ENCODE results near the gene ULK4. TPM values are rescaled to one million over a fixed set of nuclear protein-coding genes. Genes with fewer than 3 reads are reported as not detected.

Gene ULK4
- total RNA-seq, 1 experiment from 2014 or later: 14.3 TPM

DNA sequence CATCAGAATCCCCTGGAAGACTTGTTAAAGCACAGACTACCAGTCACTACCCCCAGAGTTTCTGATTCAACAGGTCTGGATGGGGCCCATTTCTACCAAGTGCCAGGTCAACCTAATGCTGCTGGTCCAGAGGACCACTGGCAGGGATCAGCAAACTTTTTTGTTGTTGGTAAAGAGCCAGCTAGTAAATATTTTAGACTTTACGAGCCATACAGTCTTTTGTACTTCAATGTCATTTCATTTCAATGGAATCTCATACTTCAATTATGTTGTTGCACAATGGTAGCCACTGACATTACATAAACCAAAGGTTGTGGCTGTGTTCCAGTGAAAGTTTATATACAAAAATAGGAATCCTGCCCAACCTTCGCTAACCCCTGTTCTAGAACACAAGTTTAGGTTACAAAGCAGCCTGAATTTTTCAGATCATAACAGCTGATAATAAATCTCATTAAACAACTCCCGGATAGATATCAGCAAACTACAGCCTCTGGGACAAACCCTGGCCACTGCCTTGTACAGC lies 28.7 kb downstream of the ULK4 start:
- ChIA-PET POLR2A (no interaction called here), CTCF (interaction anchor here (0.6 to 0.7 kb wide), 2 partner anchors 258 to 921 kb away, joined by 3 to 4 read pairs; no protein-coding TSS in a partner anchor)
- H3K9me3 ChIP-seq (ENCODE audit: control insufficient read depth, insufficient read depth, low read depth, low read length): no peaks in the 10 kb centered on the region
- H3K4me1 ChIP-seq (ENCODE audit: control insufficient read depth, insufficient read depth, low read length): peaks cover 10% of the 10 kb centered on the region
- in situ Hi-C loops (cut with HindIII; ENCODE audit: low pct_unique_long_range_greater_than_20kb, low sequenced_read_pairs) (no loop called here), intact Hi-C loops (cut with micrococcal nuclease; ENCODE audit: unreplicated experiment) (no loop called here)
- no TSS peak for BruUV-seq (replicated peaks)
- DNase-seq (ENCODE audit: low read depth, low spot score) (no peak), ATAC-seq (peak; percentile 84)
- TF ChIP-seq SIN3A (IDR thresholded peaks at IDR 0.05; ENCODE audit: borderline replicate concordance, insufficient read depth, low read depth, low read length) (no peak), TCF7L2 (IDR thresholded peaks at IDR 0.05; ENCODE audit: low read depth, low read length) (peak; percentile 98), POLR2AphosphoS5 (IDR thresholded peaks at IDR 0.05; ENCODE audit: low read depth, low read length) (0 out of 2 replicates have a peak, but pooled peaks have one; percentile 22)
- no peak overlapping the region for H3K4me3 ChIP-seq (ENCODE audit: low read depth in 2 of 2, low read length in 2 of 2)
- no peaks in the 10 kb centered on the region; the same call in 1 of the 2 replicates for H3K36me3 ChIP-seq (ENCODE audit: control insufficient read depth, insufficient read depth, low read length)
- H3K27me3 ChIP-seq (ENCODE audit: control insufficient read depth, insufficient read depth, low read length): no peaks in the 10 kb centered on the region
- H3K27ac ChIP-seq (ENCODE audit: low read length): peak overlapping the region; percentile 76

GRCh38 chr3:41932464-41932863 lies 29.4 kb downstream of the ULK4 start:
- no peak for TF ChIP-seq SIN3A (IDR thresholded peaks at IDR 0.05; ENCODE audit: borderline replicate concordance, insufficient read depth, low read depth, low read length)
- TF ChIP-seq REST (IDR thresholded peaks at IDR 0.05; ENCODE audit: insufficient read depth in 1 of 2, low read depth in 2 of 2, low read length in 1 of 2): no peak
- TF ChIP-seq, protein P1, sequence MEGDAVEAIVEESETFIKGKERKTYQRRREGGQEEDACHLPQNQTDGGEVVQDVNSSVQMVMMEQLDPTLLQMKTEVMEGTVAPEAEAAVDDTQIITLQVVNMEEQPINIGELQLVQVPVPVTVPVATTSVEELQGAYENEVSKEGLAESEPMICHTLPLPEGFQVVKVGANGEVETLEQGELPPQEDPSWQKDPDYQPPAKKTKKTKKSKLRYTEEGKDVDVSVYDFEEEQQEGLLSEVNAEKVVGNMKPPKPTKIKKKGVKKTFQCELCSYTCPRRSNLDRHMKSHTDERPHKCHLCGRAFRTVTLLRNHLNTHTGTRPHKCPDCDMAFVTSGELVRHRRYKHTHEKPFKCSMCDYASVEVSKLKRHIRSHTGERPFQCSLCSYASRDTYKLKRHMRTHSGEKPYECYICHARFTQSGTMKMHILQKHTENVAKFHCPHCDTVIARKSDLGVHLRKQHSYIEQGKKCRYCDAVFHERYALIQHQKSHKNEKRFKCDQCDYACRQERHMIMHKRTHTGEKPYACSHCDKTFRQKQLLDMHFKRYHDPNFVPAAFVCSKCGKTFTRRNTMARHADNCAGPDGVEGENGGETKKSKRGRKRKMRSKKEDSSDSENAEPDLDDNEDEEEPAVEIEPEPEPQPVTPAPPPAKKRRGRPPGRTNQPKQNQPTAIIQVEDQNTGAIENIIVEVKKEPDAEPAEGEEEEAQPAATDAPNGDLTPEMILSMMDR (IDR thresholded peaks at IDR 0.05): no peak
- TF ChIP-seq POLR2AphosphoS5 (IDR thresholded peaks at IDR 0.05; ENCODE audit: low read depth, low read length): no peak
- no peak for TF ChIP-seq TCF7L2 (IDR thresholded peaks at IDR 0.05; ENCODE audit: low read depth, low read length)
- Histone ChIP-seq H3K9me3 (ENCODE audit: control insufficient read depth, insufficient read depth, low read depth, low read length) (no peaks in the 10 kb centered on the region), H3K27me3 (ENCODE audit: control insufficient read depth, insufficient read depth, low read length) (no peaks in the 10 kb centered on the region), H3K27ac (ENCODE audit: low read length) (peak overlapping the region; percentile 76), H3K4me1 (ENCODE audit: control insufficient read depth, insufficient read depth, low read length) (peaks cover 10% of the 10 kb centered on the region), H3K36me3 (ENCODE audit: control insufficient read depth, insufficient read depth, low read length) (no peaks in the 10 kb centered on the region; the same call in 1 of the 2 replicates), H3K4me3 (ENCODE audit: low read depth in 2 of 2, low read length in 2 of 2) (no peak overlapping the region)
- no TSS peak for BruUV-seq (replicated peaks)
- ChIA-PET POLR2A (no interaction called here), CTCF (interaction anchor here (0.6 kb wide), 1 partner anchor 920 kb away, joined by 3 read pairs; no protein-coding TSS in a partner anchor)
- ATAC-seq (peak; percentile 75; the same call in 1 of the 2 replicates), DNase-seq (ENCODE audit: low read depth, low spot score) (no peak)
- intact Hi-C loops (cut with micrococcal nuclease; ENCODE audit: unreplicated experiment) (no loop called here), in situ Hi-C loops (cut with HindIII; ENCODE audit: low pct_unique_long_range_greater_than_20kb, low sequenced_read_pairs) (no loop called here)

DNA sequence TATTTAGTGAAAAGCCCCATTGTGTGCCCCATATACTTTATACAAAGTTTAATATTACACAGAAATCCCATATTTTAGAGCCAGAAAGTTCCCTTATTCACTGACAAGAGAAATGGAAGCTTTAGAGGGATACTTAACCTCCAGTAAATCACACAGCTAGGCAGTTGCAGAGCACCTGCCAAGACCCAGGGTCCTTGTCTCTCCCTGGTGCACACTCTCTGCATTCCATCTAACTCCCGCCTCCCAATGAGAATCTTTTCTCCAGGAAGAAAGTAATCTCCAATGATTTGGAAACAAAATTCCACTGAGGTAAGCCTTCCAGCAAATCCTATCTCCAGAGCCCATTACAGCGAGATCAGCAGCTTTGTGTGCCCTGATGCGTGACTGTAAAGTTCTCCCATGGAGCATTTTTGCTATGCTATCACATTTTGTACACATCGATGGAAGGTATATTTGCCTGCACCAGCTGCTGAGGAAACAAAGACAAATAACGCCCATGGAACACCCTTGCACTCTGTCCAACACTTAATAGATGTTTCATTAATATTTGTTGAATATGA lies 41.4 kb downstream of the ULK4 start:
- DNase-seq (ENCODE audit: low read depth, low spot score) (no peak), ATAC-seq (no peak)
- H3K27me3 ChIP-seq (ENCODE audit: control insufficient read depth, insufficient read depth, low read length): no peaks in the 10 kb centered on the region
- in situ Hi-C loops (cut with HindIII; ENCODE audit: low pct_unique_long_range_greater_than_20kb, low sequenced_read_pairs): no loop called here
- no peak overlapping the region for H3K4me3 ChIP-seq (ENCODE audit: low read depth in 2 of 2, low read length in 2 of 2)
- no TSS peak for BruUV-seq (replicated peaks)
- TF ChIP-seq TCF7L2 (IDR thresholded peaks at IDR 0.05; ENCODE audit: low read depth, low read length): no peak
- no peak for TF ChIP-seq POLR2AphosphoS5 (IDR thresholded peaks at IDR 0.05; ENCODE audit: low read depth, low read length)
- TF ChIP-seq, protein P1 (IDR thresholded peaks at IDR 0.05): no peak
- TF ChIP-seq REST (IDR thresholded peaks at IDR 0.05; ENCODE audit: insufficient read depth in 1 of 2, low read depth in 2 of 2, low read length in 1 of 2): no peak
- no peak for TF ChIP-seq SIN3A (IDR thresholded peaks at IDR 0.05; ENCODE audit: borderline replicate concordance, insufficient read depth, low read depth, low read length)
- intact Hi-C loops (cut with micrococcal nuclease; ENCODE audit: unreplicated experiment): no loop called here
- no peaks in the 10 kb centered on the region for H3K36me3 ChIP-seq (ENCODE audit: control insufficient read depth, insufficient read depth, low read length)
- ChIA-PET CTCF (no interaction called here), POLR2A (no interaction called here)
- H3K27ac ChIP-seq (ENCODE audit: low read length): no peak overlapping the region
- no peaks in the 10 kb centered on the region for H3K4me1 ChIP-seq (ENCODE audit: control insufficient read depth, insufficient read depth, low read length)
- H3K9me3 ChIP-seq (ENCODE audit: control insufficient read depth, insufficient read depth, low read depth, low read length): no peaks in the 10 kb centered on the region
